Transverse colon (tissue), 3 donors: ENCODE measurements around the gene TVP23C.

Experiments
- CTCF ChIP-seq, 5 experiments: fragments of 200-600 bp in 3 of 5; fragments of 450-650 bp in 2 of 5; sonication (generic) in 3 of 5; IDR thresholded peaks; 1 replicate in 2 of 5; 2 replicates in 3 of 5; pipeline ENCODE4 v1.5.1; 2016 to 2017; ENCODE audit warnings: antibody characterized with exemption in 5 of 5, inconsistent platforms in 3 of 5, mild to moderate bottlenecking in 2 of 5, moderate library complexity in 1 of 5
- EP300 ChIP-seq: sonication (generic); formaldehyde crosslinking; IDR thresholded peaks from one replicate; pipeline ENCODE4 v1.6.1; 2017; ENCODE audit warnings: antibody characterized with exemption, low read depth
- POLR2A ChIP-seq: fragments of 450-650 bp; IDR thresholded peaks from one replicate; pipeline ENCODE4 v1.6.1; 2016; ENCODE audit warnings: antibody characterized with exemption, mild to moderate bottlenecking, moderate library complexity

- TF ChIP-seq POLR2A (no peak), CTCF (IDR thresholded peaks at IDR 0.05) (no peak), EP300 (no peak)
Measured at GRCh38 chr17:15462976-15463772, 100.1 kb downstream of the TVP23C start.
